Endothelial cell of umbilical vein (primary cell): ENCODE data around the gene VSX2. TPM values are rescaled to one million over a fixed set of nuclear protein-coding genes. Genes with fewer than 3 reads are reported as not detected.

Experiments used
- BruUV-seq: library from RNA; stranded (reverse); fragments of 400-500 nt; replicated peaks from 2 replicates; lab custom pipeline; 2021; lab: Mats Ljungman, UMichigan
- CTCF ChIA-PET: fragments of 300-600, 350-600 bp; sonication (Branson Sonifier 250); formaldehyde crosslinking; loops from one replicate; lab custom pipeline; 2021; ENCODE audit warnings: antibody characterized with exemption, inconsistent platforms; lab: Charles Lee
- POLR2A ChIA-PET: fragments of 300-600, 350-600 bp; sonication (Branson Sonifier 250); formaldehyde crosslinking; loops from one replicate; lab custom pipeline; 2021; ENCODE audit warnings: antibody characterized with exemption, inconsistent platforms; lab: Charles Lee
- DNase-seq: peaks from one replicate; pipeline ENCODE4 v3.0.0-alpha.2; 2011; ENCODE audit warnings: low read depth, low spot score
- FAIRE-seq: peaks from 2 replicates; lab custom pipeline; 2011; peaks lifted over from hg19 to GRCh38; lab: Jason Lieb, UNC
- H2AFZ ChIP-seq: 2 replicates; pipeline ENCODE4 v1.6.0; 2012; ENCODE audit warnings: low read depth, low read length, control low read depth, inconsistent platforms
- H3K27ac ChIP-seq: 2 replicates; pipeline ENCODE4 v1.5.1; 2011; ENCODE audit warnings: low read depth, mild to moderate bottlenecking, control low read depth, low read length, moderate library complexity; ENCODE audit not compliant: insufficient read depth
- H3K27me3 ChIP-seq, 2 experiments: 2 replicates each; pipeline versions ENCODE4 v1.6.0 to v1.6.1; 2011; ENCODE audit warnings: low read length in 2 of 2, mixed read lengths in 1 of 2; ENCODE audit not compliant: control insufficient read depth in 2 of 2, insufficient read depth in 2 of 2
- H3K36me3 ChIP-seq, 2 experiments: 2 replicates in 1 of 2; 3 replicates in 1 of 2; pipeline ENCODE4 v1.5.1; 2011; ENCODE audit warnings: low read length in 2 of 2, mild to moderate bottlenecking in 1 of 2, moderate library complexity in 1 of 2; ENCODE audit not compliant: control insufficient read depth in 2 of 2, insufficient read depth in 2 of 2; ENCODE audit errors: extremely low read depth in 1 of 2
- H3K4me1 ChIP-seq: 3 replicates; pipeline ENCODE4 v1.5.1; 2011; ENCODE audit warnings: mild to moderate bottlenecking, low read length; ENCODE audit not compliant: control insufficient read depth, insufficient read depth; ENCODE audit errors: extremely low read depth
- H3K4me2 ChIP-seq: 2 replicates; pipeline ENCODE4 v1.6.1; 2011; ENCODE audit warnings: low read length, control low read depth, mixed read lengths; ENCODE audit not compliant: insufficient read depth
- H3K4me3 ChIP-seq, 3 experiments: fragments of 200-600 bp in 1 of 3; sonication (generic), shearing (Covaris generic) in 1 of 3; replicated peaks in 1 of 3; 2 replicates each; pipeline ENCODE4 v1.5.1; 2011 to 2016; ENCODE audit warnings: control low read depth in 3 of 3, low read length in 3 of 3, mild to moderate bottlenecking in 2 of 3, inconsistent platforms in 1 of 3, low read depth in 1 of 3, moderate library complexity in 1 of 3; ENCODE audit not compliant: insufficient read depth in 1 of 3
- H3K79me2 ChIP-seq: 2 replicates; pipeline ENCODE4 v1.6.0; 2012; ENCODE audit warnings: low read length, inconsistent platforms; ENCODE audit not compliant: control insufficient read depth, insufficient read depth
- H3K9ac ChIP-seq: replicated peaks from 2 replicates; pipeline ENCODE3; 2011; ENCODE audit warnings: low read length, control low read depth; ENCODE audit not compliant: insufficient read depth; ENCODE audit errors: extremely low read depth
- H3K9me1 ChIP-seq: replicated peaks from 3 replicates; pipeline ENCODE4 v1.6.0; 2011; ENCODE audit warnings: mild to moderate bottlenecking, low read length; ENCODE audit not compliant: control insufficient read depth, insufficient read depth; ENCODE audit errors: extremely low read depth
- H3K9me3 ChIP-seq: replicated peaks from 2 replicates; pipeline ENCODE4 v1.5.1; 2012; ENCODE audit warnings: low read length, inconsistent platforms; ENCODE audit not compliant: control insufficient read depth, insufficient read depth
- H4K20me1 ChIP-seq: replicated peaks from 2 replicates; pipeline ENCODE3; 2011; ENCODE audit warnings: mild to moderate bottlenecking, low read length; ENCODE audit not compliant: control insufficient read depth, insufficient read depth; ENCODE audit errors: extremely low read depth
- CTCF ChIP-seq, 2 donors: IDR thresholded peaks; 1 replicate in 1 of 2; 2 replicates in 1 of 2; pipeline ENCODE4 v1.5.1; 2011; ENCODE audit warnings: low read length in 2 of 2, mild to moderate bottlenecking in 2 of 2, moderate library complexity in 2 of 2, control low read depth in 1 of 2, inconsistent platforms in 1 of 2, low read depth in 1 of 2; ENCODE audit not compliant: insufficient read depth in 1 of 2; ENCODE audit errors: extremely low read depth in 1 of 2
- EZH2 ChIP-seq: IDR thresholded peaks from 2 replicates; pipeline ENCODE4 v1.6.1; 2012; ENCODE audit warnings: borderline replicate concordance, low read depth, mild to moderate bottlenecking, moderate library complexity, low read length, inconsistent platforms; ENCODE audit not compliant: severe bottlenecking
- FOS ChIP-seq: IDR thresholded peaks from 2 replicates; pipeline ENCODE4 v1.6.1; 2011; ENCODE audit warnings: mild to moderate bottlenecking, low read length, moderate library complexity, borderline replicate concordance; ENCODE audit not compliant: insufficient read depth
- GATA2 ChIP-seq: IDR thresholded peaks from 2 replicates; pipeline ENCODE4 v1.7.0; 2011; ENCODE audit warnings: low read depth, mild to moderate bottlenecking, moderate library complexity, mixed read lengths, low read length; ENCODE audit not compliant: insufficient read length, insufficient read depth
- JUN ChIP-seq: IDR thresholded peaks from 2 replicates; pipeline ENCODE4 v1.6.1; 2011; ENCODE audit warnings: borderline replicate concordance, low read depth; ENCODE audit not compliant: insufficient read length, insufficient read depth
- MYC ChIP-seq: IDR thresholded peaks from one replicate; pipeline ENCODE4 v1.6.1; 2011; ENCODE audit warnings: mild to moderate bottlenecking, low read depth, low read length
- POLR2A ChIP-seq: IDR thresholded peaks from 2 replicates; pipeline ENCODE4 v1.6.1; 2012; ENCODE audit warnings: low read depth, mild to moderate bottlenecking, control low read depth, low read length
- POLR2AphosphoS5 ChIP-seq: IDR thresholded peaks from 2 replicates; pipeline ENCODE4 v1.6.1; 2012; ENCODE audit warnings: low read depth, mild to moderate bottlenecking, control low read depth, low read length, moderate library complexity; ENCODE audit not compliant: insufficient read depth
- dilution Hi-C: fragments of 300-500 bp; cut with MboI; formaldehyde crosslinking; loops from one replicate; pipeline ENCODE4 v1.15.0; 2019; ENCODE audit warnings: low sequenced_read_pairs; ENCODE audit not compliant: extremely low pct_ligation_motif_present
- intact Hi-C: fragments of 100-400 bp; cut with micrococcal nuclease; formaldehyde crosslinking; loops from one replicate; pipeline ENCODE4 v1.10.0; 2022
- polyA plus RNA-seq, 4 experiments: library from polyadenylated mRNA; depleted of rRNA in 3 of 4; stranded (reverse) in 3 of 4; unstranded in 1 of 4; fragments of >200 nt; gene quantifications; 2 replicates each; pipeline versions ENCODE4 v1.2.1 to v1.2.3, GENCODE V29; 2011 to 2012; ENCODE audit warnings: missing spikeins in 1 of 4
- total RNA-seq: library from RNA; stranded (reverse); gene quantifications from 2 replicates; pipeline ENCODE4 v1.2.3, GENCODE V29; 2021
- TF ChIP-seq, protein P1 (sequence below): IDR thresholded peaks from 2 replicates; pipeline ENCODE4 v1.6.1; 2011; ENCODE audit not compliant: insufficient read depth, insufficient read length

The VSX2 gene
- total and polyA plus RNA-seq, 2 donors (not counting 3 experiments of a cell fraction or from before 2014, with no cell fraction given): not detected

DNA sequence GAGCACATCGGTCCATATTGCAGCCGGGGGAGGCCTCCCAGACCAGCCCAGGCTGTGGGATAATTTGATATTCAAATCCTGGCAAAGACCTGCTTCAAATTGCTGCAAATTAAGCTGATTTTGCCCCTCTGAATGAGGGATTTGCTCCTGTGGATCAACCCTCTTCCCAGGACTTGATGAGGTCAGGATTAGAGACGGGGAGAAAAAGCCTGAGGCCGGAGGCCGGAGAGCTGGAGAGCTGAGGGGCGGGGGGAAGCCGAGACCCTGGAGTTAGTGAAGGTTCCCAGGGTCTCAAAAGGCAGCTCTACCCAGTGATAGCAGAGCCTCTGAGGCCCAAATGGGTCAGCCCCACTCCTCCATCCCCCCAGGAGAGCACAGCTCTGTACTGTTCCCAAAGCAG lies 17.5 kb upstream of the VSX2 start:
- H3K4me3 ChIP-seq: no peak overlapping the region
- dilution Hi-C loops (no loop called here), intact Hi-C loops (no loop called here)
- no peaks in the 10 kb centered on the region for H3K79me2 ChIP-seq
- no peak overlapping the region for H2AFZ ChIP-seq
- H3K27me3 ChIP-seq: peaks cover 11 to 13% of the 10 kb centered on the region in 2 experiments
- POLR2A ChIA-PET: no interaction called here
- H4K20me1 ChIP-seq: no peaks in the 10 kb centered on the region
- CTCF ChIA-PET: interaction anchor here (1.1 to 1.6 kb wide), 2 partner anchors 9 to 30 kb away, joined by 3 to 5 read pairs; no protein-coding TSS in a partner anchor
- H3K9me3 ChIP-seq: no peaks in the 10 kb centered on the region
- H3K36me3 ChIP-seq: no peaks in the 10 kb centered on the region
- DNase-seq (no peak), FAIRE-seq (no peak)
- no peak overlapping the region for H3K4me2 ChIP-seq
- no peaks in the 10 kb centered on the region for H3K9me1 ChIP-seq
- TF ChIP-seq FOS (no peak), CTCF (IDR thresholded peaks at IDR 0.05; ENCODE audit: extremely low read depth in 1 of 2, insufficient read depth in 1 of 2, low read depth in 1 of 2, low read length in 2 of 2) (no peak), EZH2 (no peak), MYC (no peak), JUN (no peak), POLR2AphosphoS5 (no peak), GATA2 (no peak), POLR2A (no peak)
- TF ChIP-seq, protein P1, sequence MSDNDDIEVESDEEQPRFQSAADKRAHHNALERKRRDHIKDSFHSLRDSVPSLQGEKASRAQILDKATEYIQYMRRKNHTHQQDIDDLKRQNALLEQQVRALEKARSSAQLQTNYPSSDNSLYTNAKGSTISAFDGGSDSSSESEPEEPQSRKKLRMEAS: no peak
- H3K9ac ChIP-seq: no peak overlapping the region
- no peak overlapping the region for H3K27ac ChIP-seq
- no TSS peak for BruUV-seq
- H3K4me1 ChIP-seq: no peaks in the 10 kb centered on the region
